A549 (cell line): Measurements from ENCODE around the gene IRGQ. TPM values are rescaled to one million over a fixed set of nuclear protein-coding genes. Genes with fewer than 3 reads are reported as not detected.

Experiments
- ATAC-seq, 2 experiments: fragments of 200-7000 bp in 1 of 2; fragments of >200 bp in 1 of 2; cut with Nextera tagmentation in 1 of 2; cut with Tn5 transposase in 1 of 2; 3 replicates each; pipeline versions ENCODE4 v1.8.0 to v1.9.1; 2018 to 2020; ENCODE audit warnings: mild to moderate bottlenecking in 1 of 2, moderate library complexity in 1 of 2
- CTCF ChIA-PET: fragments of 300-600 bp; sonication (Branson Sonifier 250); formaldehyde crosslinking; extraction: SDS; loops from one replicate; lab custom pipeline; 2021; ENCODE audit warnings: antibody characterized with exemption, inconsistent platforms; lab: Yijun Ruan, JAX
- POLR2A ChIA-PET: fragments of 350-600 bp; formaldehyde crosslinking; extraction: SDS; loops from one replicate; lab custom pipeline; 2021; ENCODE audit warnings: antibody characterized with exemption, inconsistent platforms; lab: Yijun Ruan, JAX
- DNase-seq, 2 experiments: peaks; one replicate each; pipeline versions ENCODE4 v3.0.0 to v3.0.0-alpha.2; 2011 to 2016; ENCODE audit warnings: low read depth in 1 of 2, low spot score in 1 of 2
- FAIRE-seq: peaks from 2 replicates; lab custom pipeline; 2011; peaks lifted over from hg19 to GRCh38; lab: Jason Lieb, UNC
- H3K27ac ChIP-seq, 2 experiments: fragments of >200 bp; sonication (Bioruptor Twin); formaldehyde crosslinking; 3 replicates each; pipeline ENCODE4 v1.5.1; 2016 to 2017
- H3K4me1 ChIP-seq: fragments of >200 bp; sonication (Bioruptor Twin); formaldehyde crosslinking; 3 replicates; pipeline ENCODE4 v1.6.1; 2016
- H3K4me2 ChIP-seq: fragments of >200 bp; sonication (Bioruptor Twin); formaldehyde crosslinking; 3 replicates; pipeline ENCODE4 v1.6.1; 2016
- H3K4me3 ChIP-seq: fragments of >200 bp; sonication (Bioruptor Twin); formaldehyde crosslinking; 3 replicates; pipeline ENCODE4 v1.5.1; 2016
- H3K9me3 ChIP-seq: fragments of >200 bp; sonication (Bioruptor Twin); formaldehyde crosslinking; 3 replicates; pipeline ENCODE4 v1.6.1; 2016
- CBX2 ChIP-seq: fragments of 200-600 bp; sonication (generic); IDR thresholded peaks from 2 replicates; pipeline ENCODE4 v1.6.1; 2016; ENCODE audit warnings: low read depth, mild to moderate bottlenecking, borderline replicate concordance
- CEBPB ChIP-seq, 2 experiments: fragments of >200 bp in 1 of 2; sonication (Bioruptor Twin) in 1 of 2; formaldehyde crosslinking in 1 of 2; IDR thresholded peaks; 2 replicates each; pipeline ENCODE4 v1.6.1; 2012 to 2016
- CHD4 ChIP-seq: fragments of 200-600 bp; sonication (generic); IDR thresholded peaks from 2 replicates; pipeline ENCODE4 v1.6.1; 2016; ENCODE audit warnings: antibody characterized with exemption, mild to moderate bottlenecking, borderline replicate concordance
- CTCF ChIP-seq: fragments of >200 bp; sonication (Bioruptor Twin); formaldehyde crosslinking; IDR thresholded peaks from 3 replicates; pipeline ENCODE4 v1.5.1; 2016
- EHMT2 ChIP-seq: fragments of 200-600 bp; sonication (generic); IDR thresholded peaks from 2 replicates; pipeline ENCODE4 v1.6.1; 2016; ENCODE audit warnings: antibody characterized with exemption, low read depth, mild to moderate bottlenecking, moderate library complexity
- EP300 ChIP-seq, 2 experiments: fragments of >200 bp; sonication (Bioruptor Twin); formaldehyde crosslinking; IDR thresholded peaks; 2 replicates in 1 of 2; 3 replicates in 1 of 2; pipeline ENCODE4 v1.6.1; 2016 to 2017
- HMGXB4 ChIP-seq: fragments of 250-450 bp; sonication (Bioruptor Pico); IDR thresholded peaks from 2 replicates; pipeline ENCODE4 v1.5.0; 2021; ENCODE audit warnings: mild to moderate bottlenecking, moderate library complexity, borderline replicate concordance
- HOXB13 ChIP-seq: fragments of 250-450 bp; sonication (Bioruptor Pico); IDR thresholded peaks from 2 replicates; pipeline ENCODE4 v1.5.0; 2020; ENCODE audit warnings: low read depth, mild to moderate bottlenecking, moderate library complexity
- KDM1A ChIP-seq: fragments of 200-600 bp; sonication (generic); IDR thresholded peaks from 2 replicates; pipeline ENCODE4 v1.6.1; 2016; ENCODE audit warnings: low read depth, mild to moderate bottlenecking
- KDM5A ChIP-seq: fragments of 200-600 bp; sonication (generic); IDR thresholded peaks from 2 replicates; pipeline ENCODE4 v1.6.1; 2016; ENCODE audit warnings: antibody characterized with exemption, mild to moderate bottlenecking
- POLR2A ChIP-seq: IDR thresholded peaks from 2 replicates; pipeline ENCODE4 v1.6.1; 2012; ENCODE audit warnings: mild to moderate bottlenecking, low read length
- POLR2AphosphoS2 ChIP-seq: conservative IDR thresholded peaks from 2 replicates; pipeline ENCODE4 v1.6.1; 2012; ENCODE audit warnings: low read length, improper control_type of control experiment, inconsistent platforms
- RNF2 ChIP-seq: fragments of 200-600 bp; sonication (generic); IDR thresholded peaks from 2 replicates; pipeline ENCODE4 v1.6.1; 2016; ENCODE audit warnings: low read depth, mild to moderate bottlenecking, antibody characterized with exemption, moderate library complexity, borderline replicate concordance
- TFCP2L1 ChIP-seq: fragments of 250-450 bp; sonication (Bioruptor Pico); IDR thresholded peaks from 2 replicates; pipeline ENCODE4 v1.5.0; 2021; ENCODE audit warnings: mild to moderate bottlenecking
- TP53 ChIP-seq: fragments of 250-450 bp; sonication (Bioruptor Pico); IDR thresholded peaks from 2 replicates; pipeline ENCODE4 v1.5.0; 2021; ENCODE audit warnings: mild to moderate bottlenecking, moderate library complexity
- ZC3H11A ChIP-seq: fragments of 450-650 bp; IDR thresholded peaks from 2 replicates; pipeline ENCODE4 v1.6.1; 2014; ENCODE audit warnings: antibody characterized with exemption, mild to moderate bottlenecking
- ZFP36 ChIP-seq: fragments of 450-650 bp; IDR thresholded peaks from 2 replicates; pipeline ENCODE4 v1.6.1; 2014; ENCODE audit warnings: borderline replicate concordance; ENCODE audit not compliant: partially characterized antibody
- ZSCAN20 ChIP-seq: fragments of 250-450 bp; sonication (Bioruptor Pico); IDR thresholded peaks from 2 replicates; pipeline ENCODE4 v1.8.0; 2022; ENCODE audit warnings: mild to moderate bottlenecking, moderate library complexity
- WGBS: methylation state at CpG from one replicate; pipeline ENCODE4 v1.1.6; 2017; ENCODE audit errors: missing lambda C conversion rate; 5-methylcytosine and 5-hydroxymethylcytosine counted together
- polyA plus RNA-seq, 4 experiments: library from polyadenylated mRNA; depleted of rRNA in 3 of 4; stranded (reverse); fragments of >200 nt; fragmentation: RNase III in 1 of 4; extraction: RNeasy Plus Mini Kit Qiagen cat#74134 plus additional on column Dnase treatment in 1 of 4; gene quantifications; 2 replicates in 3 of 4; 3 replicates in 1 of 4; pipeline ENCODE4 v1.2.3, GENCODE V29; 2011 to 2017

IRGQ gene
- polyA plus RNA-seq, 2 of the 4 experiments (the other 2 are of a cell fraction) = 6.5 to 10.0 TPM

GRCh38 chr19:43569657-43570056, 26.3 kb downstream of the IRGQ start:
- no peak for ATAC-seq

GRCh38 chr19:43564800-43565199, 31.1 kb downstream of the IRGQ start:
- DNase-seq (no peak), FAIRE-seq (no peak), ATAC-seq (no peak)
- no peak overlapping the region for H3K4me2 ChIP-seq
- TF ChIP-seq HOXB13 (CRISPR knock-in tag) = no peak
- no peak overlapping the region for H3K4me3 ChIP-seq
- H3K27ac ChIP-seq = no peak overlapping the region
- CTCF ChIA-PET = interaction anchor here (1.2 to 10.2 kb wide), 6 partner anchors 10 to 118 kb away, joined by 4 to 69 read pairs (median 5); partner anchors contain the start of genes IRGQ, XRCC1 and ZNF576
- 93% methylated on average over 9 of the region's 9 CpGs for WGBS
- H3K9me3 ChIP-seq = no peaks in the 10 kb centered on the region
- POLR2A ChIA-PET = no interaction called here
- peaks cover 9% of the 10 kb centered on the region; the same call in 1 of the 3 replicates for H3K4me1 ChIP-seq

More at GRCh38 chr19:43569657-43570056, 26.3 kb downstream of the IRGQ start:
- DNase-seq (no peak), FAIRE-seq (no peak)
- no peak for TF ChIP-seq ZC3H11A
- no peak for TF ChIP-seq ZFP36
- no peak for TF ChIP-seq CBX2
- TF ChIP-seq POLR2A = no peak
- TF ChIP-seq TP53 (CRISPR knock-in tag) = no peak
- no peak for TF ChIP-seq CHD4
- no peak for TF ChIP-seq KDM5A
- no peak for TF ChIP-seq CTCF
- TF ChIP-seq CEBPB (IDR thresholded peaks at IDR 0.05) = no peak
- no peak for TF ChIP-seq EP300 (IDR thresholded peaks at IDR 0.05)
- TF ChIP-seq RNF2 = no peak
- TF ChIP-seq ZSCAN20 = no peak
- TF ChIP-seq EHMT2 = no peak
- TF ChIP-seq HMGXB4 (CRISPR knock-in tag) = no peak
- TF ChIP-seq HOXB13 (CRISPR knock-in tag) = no peak
- TF ChIP-seq TFCP2L1 (CRISPR knock-in tag) = no peak
- Histone ChIP-seq H3K4me2 (no peak overlapping the region), H3K4me1 (peaks cover 5% of the 10 kb centered on the region; the same call in 1 of the 3 replicates), H3K9me3 (no peaks in the 10 kb centered on the region), H3K4me3 (no peak overlapping the region), H3K27ac (no peak overlapping the region)
- ChIA-PET POLR2A (no interaction called here), CTCF (interaction anchor here (0.6 to 10.2 kb wide), 6 partner anchors 14 to 266 kb away, joined by 3 to 69 read pairs (median 3); no protein-coding TSS in a partner anchor)
- 91% methylated on average over 5 of the region's 5 CpGs for WGBS

- H3K4me3 ChIP-seq = no peak overlapping the region
- CTCF ChIA-PET = interaction anchor here (0.7 to 10.2 kb wide), 5 partner anchors 9 to 118 kb away, joined by 3 to 69 read pairs (median 5); partner anchors contain the start of gene PLAUR
- peaks cover 9% of the 10 kb centered on the region; the same call in 1 of the 3 replicates for H3K4me1 ChIP-seq
- POLR2A ChIA-PET = no interaction called here
- DNase-seq (no peak), ATAC-seq (no peak), FAIRE-seq (no peak)
- H3K27ac ChIP-seq = no peak overlapping the region
- 72% methylated on average over 10 of the region's 10 CpGs for WGBS
- no peak overlapping the region for H3K4me2 ChIP-seq
- 0 out of 2 replicates have a peak, but pooled peaks have one; percentile 46 for TF ChIP-seq KDM1A
- TF ChIP-seq POLR2AphosphoS2 = no peak
- H3K9me3 ChIP-seq = no peaks in the 10 kb centered on the region
These were observed 32.0 kb downstream of the IRGQ start for GRCh38 chr19:43563816-43564457.
